Stimulated activated CD8-positive, alpha-beta memory T cell treated with anti-CD3 and anti-CD28 coated beads, Interleukin-15, amount 100 ng/mL, for 48 hours (primary cell): ENCODE measurements around the gene RARA.
"Not testable (repeated sequence)": the region's sequence is repeated elsewhere in the genome, so short reads cannot be mapped to it uniquely, and the experiment has no call there.

Source experiments
- DNase-seq, 2 donors: peaks; one replicate each; pipeline ENCODE4 v3.0.0-alpha.2; 2020; ENCODE audit warnings: low read depth in 2 of 2

Gene RARA

DNA sequence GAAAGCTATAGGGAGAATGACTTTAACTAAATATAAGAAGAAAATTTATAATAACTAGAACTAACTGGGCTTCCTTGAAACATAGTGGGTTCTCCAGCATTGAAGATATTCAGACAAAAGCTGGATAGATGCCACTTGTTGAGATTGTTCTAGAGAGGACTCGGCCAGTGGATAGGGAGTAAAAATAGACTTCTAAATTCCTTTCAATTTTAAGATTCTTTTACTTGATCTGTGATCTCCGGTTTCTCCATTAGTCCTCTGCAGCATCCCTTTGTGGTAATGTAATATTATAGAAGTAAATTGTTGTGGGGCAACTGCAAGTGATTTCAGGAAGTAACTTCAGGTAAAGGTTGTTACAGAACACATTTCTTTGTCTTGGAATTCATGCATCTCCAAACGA lies 10.3 kb upstream of the RARA start:
- no peak for DNase-seq

DNA sequence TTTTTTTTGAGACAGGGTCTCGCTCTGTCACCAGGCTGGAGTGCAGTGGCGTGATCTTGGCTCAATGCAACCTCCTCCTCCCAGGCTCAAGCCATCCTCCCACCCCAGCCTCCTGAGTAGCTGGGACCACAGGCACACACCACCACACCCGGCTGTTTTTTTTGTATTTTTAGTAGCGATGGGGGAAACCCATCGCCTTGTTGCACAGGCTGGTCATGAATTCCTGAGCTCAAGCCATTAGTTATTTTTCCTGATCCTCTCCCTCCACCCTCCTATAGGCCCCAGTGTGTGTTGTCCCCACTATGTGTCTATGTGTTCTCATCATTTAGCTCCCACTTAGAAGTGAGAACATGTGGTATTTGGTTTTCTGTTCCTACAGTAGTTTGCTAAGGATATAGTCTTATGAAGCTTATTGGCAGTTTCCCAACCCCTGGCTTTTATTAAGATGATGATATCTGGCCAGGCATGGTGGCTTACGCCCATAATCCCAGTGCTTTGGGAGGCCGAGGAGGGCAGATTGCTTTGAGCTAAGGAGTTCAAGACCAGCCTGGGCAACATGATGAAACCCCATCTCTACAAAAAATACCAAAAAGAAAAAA lies 9.7 kb upstream of the RARA start:
- DNase-seq, result not testable (repeated sequence)

DNA sequence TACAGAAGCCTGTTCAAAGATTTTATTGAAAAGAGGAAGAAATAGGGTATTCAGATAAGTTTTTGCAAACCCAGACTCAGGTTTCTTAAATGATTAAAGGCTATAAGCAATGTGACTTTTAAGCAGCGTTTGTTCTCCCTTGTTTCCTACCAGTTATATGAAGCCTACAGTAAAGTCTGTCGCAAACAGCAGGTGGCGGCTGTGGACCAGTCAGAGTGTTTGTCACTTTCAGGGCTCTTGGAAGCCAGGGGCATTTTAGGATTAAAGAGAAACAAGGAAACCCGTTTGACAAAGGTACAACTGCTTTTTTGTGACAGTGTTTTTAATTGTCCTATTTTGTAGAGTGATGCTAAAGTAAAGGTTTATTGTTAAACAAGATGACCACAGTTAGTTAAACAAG lies 7.7 kb upstream of the RARA start:
- no peak for DNase-seq

DNA sequence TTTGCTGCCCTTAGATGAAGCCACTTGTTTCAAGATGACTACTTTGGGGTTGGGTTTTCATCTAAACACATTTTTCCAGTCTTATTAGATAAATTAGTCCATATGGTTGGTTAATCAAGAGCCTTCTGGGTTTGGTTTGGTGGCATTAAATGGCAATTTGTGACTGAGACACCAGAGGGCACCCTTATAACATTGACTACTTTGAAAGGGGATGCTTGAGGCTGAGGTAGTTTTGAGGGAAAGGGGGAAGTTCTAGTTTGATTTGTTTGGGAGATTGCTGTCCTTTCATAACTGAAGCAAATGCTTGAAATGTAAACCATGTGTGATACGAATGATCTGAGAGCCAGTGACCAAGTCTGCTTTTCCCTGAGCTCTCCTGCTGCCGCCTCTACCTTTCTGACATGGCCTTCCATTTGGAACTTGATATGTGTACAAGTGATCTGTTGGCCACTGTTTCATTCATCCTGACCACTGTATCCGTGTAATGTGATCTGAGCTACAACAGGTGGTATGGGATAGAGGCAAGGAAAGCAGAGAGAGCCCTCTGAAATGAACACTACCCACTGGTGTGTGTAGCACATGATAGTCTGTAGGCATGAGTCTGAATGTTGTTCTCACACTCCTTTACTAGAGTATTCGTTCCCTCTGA lies 5.8 kb upstream of the RARA start:
- no peak for DNase-seq

DNA sequence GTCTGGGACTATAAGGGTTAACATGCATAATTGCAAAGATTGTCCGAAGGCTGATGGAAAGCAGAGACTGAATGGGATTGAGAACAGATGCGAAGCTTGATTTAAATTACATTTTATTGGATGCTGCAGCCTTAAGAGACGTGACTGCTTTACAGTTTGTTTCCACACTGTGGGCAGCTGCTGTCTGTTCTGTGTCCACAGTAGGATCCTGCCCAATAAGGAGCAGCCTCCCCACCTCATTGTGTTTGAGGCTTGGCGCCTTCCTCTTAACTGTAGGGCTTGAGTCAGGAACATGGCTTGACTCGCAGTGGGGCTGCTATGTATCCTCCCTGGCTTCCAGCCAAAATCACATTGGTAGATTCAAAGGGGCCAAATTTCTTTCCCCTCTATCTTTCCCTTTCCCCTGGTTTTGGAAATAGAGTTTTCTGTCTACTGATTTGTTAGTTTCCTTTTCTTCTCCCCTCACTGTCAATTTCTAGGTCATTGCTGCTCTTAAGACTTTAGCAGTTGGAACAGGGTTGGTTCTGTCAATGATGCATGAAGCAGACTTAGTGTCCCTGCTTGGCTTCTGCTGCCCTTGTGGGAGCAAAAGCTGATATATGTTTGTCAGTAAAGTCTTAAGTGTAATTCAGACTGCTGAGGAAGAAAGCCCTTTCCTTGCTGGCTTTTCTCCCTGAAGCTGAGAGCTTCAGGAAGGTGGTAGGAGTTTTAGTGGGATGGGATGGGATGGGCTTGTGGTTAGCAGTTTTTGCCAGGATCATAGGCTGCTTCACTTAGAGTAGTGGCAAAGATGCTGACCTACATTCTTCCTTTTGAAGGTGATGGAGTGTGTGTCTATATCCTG lies 5.0 kb upstream of the RARA start:
- DNase-seq, result no peak

DNA sequence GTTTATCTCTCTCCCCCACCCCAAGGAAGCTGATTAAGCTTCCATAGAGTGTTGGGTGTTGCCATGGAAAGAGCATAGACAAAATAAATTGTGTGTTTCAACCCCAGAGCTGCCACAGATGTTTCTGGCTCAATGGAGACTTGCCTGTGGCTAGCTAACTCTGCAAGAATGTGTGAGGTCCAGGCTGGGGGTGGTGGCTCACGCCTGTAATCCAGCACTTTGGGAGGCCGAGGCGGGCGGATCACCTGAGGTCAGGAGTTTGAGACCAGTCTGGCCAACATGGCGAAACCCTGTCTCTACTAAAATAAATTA lies 4.5 kb upstream of the RARA start:
- not testable (repeated sequence) for DNase-seq

DNA sequence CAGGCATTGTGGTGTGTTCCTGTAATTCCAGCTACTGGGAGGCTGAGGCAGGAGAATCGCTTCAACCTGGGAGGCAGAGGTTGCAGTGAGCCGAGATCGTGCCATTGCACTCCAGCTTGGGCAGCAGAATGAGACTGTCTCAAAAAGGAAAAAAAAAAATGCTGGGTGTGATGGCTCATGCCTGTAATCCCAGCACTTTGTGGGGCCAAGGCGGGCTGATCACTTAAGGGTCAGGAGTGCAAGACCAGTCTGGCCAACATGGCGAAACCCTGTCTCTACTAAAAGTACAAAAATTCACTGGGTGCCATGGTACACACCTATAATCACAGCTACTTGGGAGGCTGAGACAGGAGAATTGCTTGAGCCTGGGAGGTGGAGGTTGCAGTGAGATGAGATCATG lies 4.1 kb upstream of the RARA start:
- not testable (repeated sequence) for DNase-seq

DNA sequence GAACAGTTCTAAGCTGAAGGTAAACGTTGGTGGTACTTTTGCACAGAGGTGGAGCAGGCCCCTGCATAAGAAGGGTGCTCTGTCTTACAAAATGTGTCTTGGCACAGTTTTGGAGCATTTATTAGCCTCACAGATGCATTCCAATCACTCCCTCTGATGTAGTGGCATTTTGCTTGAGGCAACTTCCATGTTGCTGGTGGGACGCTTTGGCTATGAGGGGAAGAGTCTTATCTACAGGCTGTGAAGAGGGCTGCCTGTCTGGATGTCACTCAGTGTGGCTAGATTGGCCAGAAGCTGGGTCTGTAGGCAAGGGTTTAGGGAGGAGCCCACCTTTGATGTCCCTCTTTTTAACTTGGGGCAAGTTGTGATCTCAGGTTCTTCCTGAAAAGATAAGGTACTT lies 2.6 kb upstream of the RARA start:
- DNase-seq, result no peak

DNA sequence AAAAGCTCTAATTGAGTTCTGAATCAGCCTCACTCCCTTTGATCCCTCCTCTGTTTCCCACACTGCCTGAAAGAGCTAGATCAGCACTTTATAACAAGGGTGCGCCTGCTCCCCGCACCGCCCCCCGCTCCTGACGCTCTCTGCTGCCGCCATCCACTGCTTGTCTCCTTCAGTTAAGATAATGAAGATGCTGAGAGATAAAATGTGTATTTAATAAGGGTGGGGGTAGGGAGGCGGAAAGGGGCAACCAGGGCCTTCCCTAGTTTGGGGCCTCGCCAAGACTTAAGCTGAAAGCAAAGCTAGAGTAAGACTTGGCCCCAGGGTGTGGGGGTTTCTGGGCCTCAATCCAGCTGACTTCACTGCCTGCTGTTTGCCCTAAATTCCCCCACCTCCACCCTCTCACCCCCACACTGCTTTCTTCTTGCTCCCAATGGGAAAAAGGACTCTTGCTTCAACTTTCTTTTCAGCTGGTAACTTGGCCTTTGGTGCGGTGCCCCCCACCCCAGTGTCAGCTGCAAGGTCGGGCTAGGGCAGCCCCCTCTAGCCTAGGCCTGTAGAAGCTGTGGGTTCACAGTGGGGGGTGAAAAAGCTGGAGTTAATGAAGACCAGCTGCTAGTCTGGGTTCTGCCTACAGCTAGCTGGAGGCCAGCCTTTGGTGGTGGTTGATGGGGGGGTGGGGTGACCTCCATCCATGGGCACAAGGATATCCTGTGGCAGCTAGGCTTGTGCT lies 1.8 kb upstream of the RARA start:
- no peak for DNase-seq

DNA sequence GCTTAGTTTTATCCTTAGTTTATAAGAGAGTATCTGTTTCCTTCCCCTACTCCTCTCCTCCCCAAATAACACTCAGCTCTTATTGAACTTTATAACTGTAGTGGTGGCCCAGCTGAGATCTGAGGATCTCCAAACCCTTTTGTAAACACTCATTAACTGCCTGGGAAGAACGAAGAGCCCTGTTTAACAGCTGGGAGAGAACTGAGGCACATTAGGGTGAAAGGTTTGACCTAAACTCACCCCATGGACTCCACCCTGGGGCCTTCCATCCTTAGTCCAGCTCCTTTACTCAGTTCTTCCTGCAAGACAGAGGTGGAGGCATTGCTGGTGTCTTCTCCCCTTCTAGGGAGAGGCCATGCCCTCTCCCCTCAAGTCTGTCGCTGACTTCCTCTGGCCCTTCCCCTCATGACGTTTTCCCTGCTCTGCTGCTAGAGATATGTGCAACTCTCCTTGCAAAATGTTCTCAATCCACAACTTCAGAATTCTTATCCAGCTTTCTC lies 1.2 kb upstream of the RARA start:
- no peak for DNase-seq

DNA sequence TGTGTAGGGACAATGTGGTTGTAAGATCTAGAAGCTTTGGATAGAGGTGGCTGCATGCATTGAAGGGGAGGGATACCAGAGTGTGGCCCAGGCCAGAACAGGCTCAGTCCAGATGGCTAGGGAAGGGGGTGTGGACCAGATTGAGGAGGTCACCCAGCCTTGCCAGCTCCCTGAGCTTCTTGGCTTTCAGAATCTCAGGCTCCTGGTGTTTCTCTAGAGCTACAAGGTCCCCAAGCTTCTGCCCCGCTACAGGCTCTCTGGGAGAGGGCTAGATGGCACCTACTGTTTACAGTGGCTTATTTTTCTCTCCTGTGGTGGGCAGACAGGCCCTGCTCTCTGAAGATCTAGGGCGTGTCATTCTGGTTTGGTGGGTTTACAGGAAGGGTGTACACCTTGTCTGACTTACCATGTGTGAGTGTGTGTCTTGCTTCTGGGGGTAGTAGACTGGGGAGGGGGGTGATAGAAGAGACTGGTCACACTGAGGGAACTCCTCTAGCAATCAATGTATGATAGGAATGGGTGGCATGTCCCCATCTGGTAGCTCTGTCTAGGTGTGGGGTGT lies 1.1 kb downstream of the RARA start:
- no peak for DNase-seq

DNA sequence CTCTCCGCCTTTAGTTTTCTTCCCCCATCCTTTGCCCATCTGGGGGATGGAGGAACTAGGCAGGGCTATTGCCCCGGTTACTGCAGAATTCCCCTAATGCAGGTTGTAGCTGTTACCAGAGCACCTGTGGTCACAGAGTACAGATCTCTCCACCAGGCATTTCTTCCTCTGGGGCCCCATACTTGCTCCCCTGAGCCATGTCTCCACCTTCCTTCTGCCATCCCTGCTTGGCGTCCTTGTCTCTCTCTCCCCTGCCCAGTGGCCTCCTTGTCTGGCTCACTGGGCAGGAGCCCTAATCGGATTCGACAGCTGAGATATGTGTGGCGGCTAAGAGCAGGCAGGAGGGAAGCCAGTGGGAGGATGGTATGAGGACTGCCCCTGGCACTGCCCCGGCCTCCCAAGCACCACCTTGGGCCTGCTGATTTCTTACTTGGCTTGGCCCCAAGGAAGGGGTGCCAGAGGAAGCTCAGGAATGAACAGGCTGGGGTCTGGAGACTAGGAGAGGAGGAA lies 2.0 kb downstream of the RARA start:
- no peak for DNase-seq

DNA sequence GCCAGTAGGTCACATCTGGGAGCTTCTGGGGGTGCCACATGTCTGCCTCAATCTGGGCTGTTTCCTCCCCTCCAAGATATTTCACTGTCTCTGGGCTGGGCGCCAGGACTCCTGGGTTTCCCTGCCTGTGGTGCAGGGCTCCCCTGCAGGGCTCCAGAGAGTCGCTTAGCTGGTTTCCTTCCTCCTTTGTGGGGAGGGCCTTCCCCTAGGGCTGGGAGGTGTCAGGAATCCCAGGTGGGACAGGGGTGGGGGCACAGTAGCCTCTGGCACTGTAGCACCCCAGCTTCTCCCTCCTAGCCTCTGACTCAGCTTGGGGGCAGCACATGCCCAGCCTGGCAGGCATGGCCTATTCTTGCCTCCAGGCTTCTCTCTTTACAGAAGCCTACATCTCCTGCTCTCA lies 2.6 kb downstream of the RARA start:
- no peak for DNase-seq

DNA sequence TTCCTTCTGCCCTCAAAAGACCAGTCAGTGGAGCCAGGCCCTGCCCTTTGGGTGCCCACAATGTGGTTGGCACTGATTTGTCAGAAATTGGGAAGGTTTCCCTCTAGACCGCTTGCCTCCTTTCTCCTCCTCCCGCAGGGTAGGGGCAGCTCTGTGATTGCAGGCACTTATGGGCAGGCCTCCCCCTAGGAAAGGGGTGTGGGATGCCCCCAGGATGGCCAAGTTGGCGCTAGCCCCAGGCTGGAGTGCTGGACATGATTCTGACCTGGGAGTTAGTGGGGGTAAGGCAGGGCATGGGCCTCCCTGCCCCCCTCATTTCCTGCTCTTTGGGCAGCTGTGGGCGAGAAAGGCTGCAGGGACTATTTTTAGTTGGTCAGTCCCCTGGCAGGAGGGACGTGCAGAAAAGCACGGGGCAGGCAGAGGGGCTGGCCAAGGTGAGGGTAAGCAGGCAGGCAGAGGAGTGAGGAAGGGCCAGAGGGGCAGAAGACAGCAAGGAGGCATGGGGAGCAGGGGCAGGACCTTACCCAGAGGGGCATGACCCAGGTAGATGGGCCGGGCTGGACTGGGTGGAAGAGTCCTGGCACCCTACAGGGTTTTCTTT lies 3.3 kb downstream of the RARA start:
- no peak for DNase-seq

DNA sequence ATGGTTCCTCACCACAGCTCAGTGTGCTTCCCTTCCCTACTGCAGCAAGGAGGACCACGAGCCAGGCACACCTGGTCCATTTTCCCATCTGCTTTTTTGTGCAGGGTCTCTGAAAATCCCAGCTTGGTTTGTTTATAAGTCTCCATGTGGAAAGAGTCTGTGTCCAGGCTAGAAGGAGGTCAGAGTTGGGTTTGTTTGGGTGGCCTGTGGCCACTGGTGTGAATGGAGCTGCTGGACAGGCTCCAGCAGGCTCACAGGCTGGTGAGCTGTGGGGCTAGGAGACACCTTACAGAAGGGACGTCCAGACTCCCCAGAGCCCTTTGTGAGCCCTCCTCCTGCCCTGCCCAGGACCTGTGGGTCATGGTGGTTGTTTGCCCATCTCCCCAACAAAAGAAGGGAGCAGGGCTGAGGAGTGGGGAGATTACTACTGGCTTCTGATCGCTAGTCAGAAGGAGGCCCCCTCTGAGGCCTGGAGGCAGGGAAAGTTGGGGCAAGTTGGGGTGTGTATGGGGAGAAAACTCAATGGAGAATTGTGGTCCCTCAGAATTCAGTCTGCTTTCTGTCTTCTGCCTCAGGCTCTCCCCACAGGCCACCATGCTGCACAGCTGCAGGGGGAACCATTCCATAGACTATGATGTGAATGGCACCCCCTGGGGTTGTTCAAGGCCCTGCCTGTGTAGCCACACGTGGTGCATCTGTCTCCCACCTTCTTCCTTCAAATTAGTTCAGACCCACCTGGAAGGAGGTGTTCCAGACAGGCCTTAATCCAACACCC lies 4.1 kb downstream of the RARA start:
- DNase-seq, result no peak

DNA sequence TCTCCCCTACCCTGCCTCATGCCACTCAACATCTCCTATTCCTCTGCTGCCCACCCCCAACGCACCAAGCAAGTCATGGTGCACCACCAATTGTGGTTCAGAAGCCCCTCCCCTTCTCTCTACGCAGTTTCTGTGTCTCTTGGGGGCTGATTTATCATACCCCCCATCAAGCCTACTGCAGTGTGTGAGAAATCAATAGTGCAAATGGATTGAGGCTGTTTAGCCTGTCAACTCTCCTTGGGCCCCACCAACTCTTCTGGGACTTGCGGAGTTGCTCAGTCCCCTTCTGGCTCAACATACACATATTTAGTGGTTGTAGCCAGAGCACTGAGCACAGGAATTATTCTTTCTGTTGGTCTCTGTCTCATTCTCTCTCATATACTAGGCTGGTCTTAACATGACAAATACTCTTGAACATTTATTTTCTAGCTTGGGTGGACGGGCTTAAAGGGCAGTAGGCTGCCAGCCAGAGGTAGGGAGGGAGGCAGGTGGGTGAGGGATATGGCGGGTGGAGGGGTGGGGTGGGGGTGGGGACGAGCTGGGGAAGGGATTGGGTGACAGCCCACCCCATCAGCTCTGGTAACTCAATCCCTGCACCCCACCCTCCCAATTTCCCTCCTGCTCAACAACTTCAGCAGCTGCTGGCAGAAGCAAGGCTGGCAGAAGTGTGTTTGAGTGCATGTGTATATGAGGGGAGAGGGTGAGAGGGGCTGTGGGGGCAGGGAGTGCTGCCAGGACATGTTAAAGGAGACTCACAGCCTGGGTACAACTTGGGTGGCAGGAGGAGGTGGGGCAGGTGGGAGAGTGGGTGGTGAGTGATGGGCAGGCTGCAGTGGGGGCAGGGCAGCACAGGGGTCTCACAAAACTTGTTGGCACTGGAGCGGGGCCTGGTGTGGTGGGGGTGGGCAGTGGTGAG lies 4.9 kb downstream of the RARA start:
- DNase-seq, result no peak

DNA sequence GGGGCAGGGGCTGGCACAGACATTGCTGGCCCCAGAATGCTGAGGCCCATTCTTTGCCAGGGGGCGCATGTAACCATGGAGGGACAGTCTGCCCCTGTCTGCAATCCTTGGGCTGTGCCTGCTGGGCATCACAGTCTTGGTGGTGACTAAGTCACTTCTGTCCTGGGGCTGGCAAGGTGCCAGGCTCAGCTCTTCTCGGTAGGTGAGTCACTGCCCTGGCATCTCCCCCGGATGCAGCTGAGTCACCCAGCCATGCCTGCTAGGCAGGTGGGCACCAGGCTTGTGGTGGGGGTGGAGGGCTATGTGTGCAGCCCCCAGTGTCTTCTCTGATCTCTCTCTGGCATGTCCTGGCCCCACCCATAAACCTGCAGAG lies 5.6 kb downstream of the RARA start:
- DNase-seq, result peak; percentile 67 to 82

DNA sequence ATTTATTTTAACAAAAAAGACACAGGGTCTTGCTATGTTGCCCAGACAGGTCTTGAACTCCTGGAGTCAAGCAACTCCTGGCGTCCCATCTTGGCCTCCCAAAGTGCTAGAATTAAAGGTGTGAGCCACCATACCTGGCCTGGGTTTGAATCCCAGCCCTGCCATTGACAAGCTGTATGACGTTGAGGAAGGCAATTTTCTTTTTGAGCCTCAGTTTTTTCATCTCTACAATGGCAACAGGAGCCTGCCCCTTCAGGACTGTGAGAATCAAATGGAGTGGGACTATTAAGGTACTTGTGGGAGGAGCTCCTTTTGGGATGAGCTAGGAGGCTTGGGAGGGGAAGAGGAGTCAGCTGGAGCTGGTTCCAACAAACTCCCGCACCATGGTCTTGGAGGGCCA lies 6.2 kb downstream of the RARA start:
- no peak for DNase-seq

DNA sequence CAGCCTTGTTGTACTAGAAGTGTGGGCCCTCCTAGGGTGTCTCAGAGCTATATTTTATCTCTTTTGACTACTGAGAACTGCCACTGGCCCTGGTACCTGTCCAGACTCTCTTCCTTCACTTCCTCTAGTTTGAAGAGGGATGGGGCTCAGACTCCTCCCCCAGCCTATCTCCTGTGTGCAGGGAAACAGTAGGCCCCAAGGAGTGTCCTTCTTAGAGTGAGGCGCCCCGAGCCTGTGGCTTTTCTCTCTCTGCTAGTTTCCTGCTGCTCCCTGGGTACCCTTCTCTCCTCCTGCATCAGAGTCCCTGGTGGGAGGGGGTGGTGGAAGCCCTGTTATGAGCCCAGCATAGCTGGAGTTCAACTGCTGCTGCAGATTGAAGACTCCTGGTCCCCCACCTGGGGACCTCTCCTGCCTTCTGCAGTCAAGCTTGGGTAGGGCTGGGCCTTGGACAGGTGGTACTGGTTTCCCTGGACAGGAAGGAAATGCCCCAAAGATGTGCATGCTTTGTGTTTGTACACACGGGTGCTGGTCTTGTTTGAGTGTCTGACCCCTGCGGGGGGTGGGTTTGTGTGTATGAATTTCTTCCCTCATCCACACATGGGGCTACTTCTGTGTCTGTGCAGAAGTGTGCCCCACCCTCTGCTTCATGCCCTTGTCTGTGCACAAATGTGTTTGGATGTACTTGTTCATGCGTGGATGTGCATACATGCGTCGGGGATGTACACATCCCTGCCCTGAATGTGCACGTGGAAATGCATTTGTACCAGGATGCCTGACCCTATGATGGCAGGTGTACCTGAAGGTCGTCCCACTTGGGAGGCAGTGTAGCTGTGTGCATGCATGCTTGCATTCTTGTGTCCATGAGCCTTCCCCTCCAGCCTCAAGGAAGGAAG lies 6.9 kb downstream of the RARA start:
- no peak for DNase-seq
